CD4-positive, alpha-beta T cell (primary cell): ENCODE results near the gene SAMD4A. TPM values are rescaled to one million over a fixed set of nuclear protein-coding genes. Genes with fewer than 3 reads are reported as not detected.

ENCODE experiments used
- ATAC-seq: fragments of 200-7000 bp; cut with Tn5 transposase; one replicate; pipeline ENCODE4 v1.10.0; 2022; ENCODE audit warnings: mild to moderate bottlenecking; ENCODE audit not compliant: poor library complexity
- CTCF ChIA-PET: fragments of 350-600 bp; sonication (Branson Sonifier 250); formaldehyde crosslinking; loops from one replicate; lab custom pipeline; 2021; ENCODE audit warnings: antibody characterized with exemption, inconsistent platforms; lab: Charles Lee
- POLR2A ChIA-PET: fragments of 350-600 bp; sonication (Branson Sonifier 250); formaldehyde crosslinking; loops from one replicate; lab custom pipeline; 2021; ENCODE audit warnings: antibody characterized with exemption, inconsistent platforms; lab: Charles Lee
- DNase-seq, 14 experiments: peaks; one replicate each; pipeline ENCODE4 v3.0.0-alpha.2; 2013 to 2020; ENCODE audit warnings: mixed read lengths in 2 of 14
- H3K27ac ChIP-seq, 2 donors: one replicate each; pipeline versions ENCODE4 v1.5.1 to v1.7.0; 2013; ENCODE audit warnings: low read length in 2 of 2, low read depth in 1 of 2, mild to moderate bottlenecking in 1 of 2
- H3K27me3 ChIP-seq, 2 experiments: 1 replicate in 1 of 2; 2 replicates in 1 of 2; pipeline versions ENCODE4 v1.6.1 to v1.7.0; 2013; ENCODE audit warnings: low read length in 2 of 2, control low read depth in 1 of 2, mild to moderate bottlenecking in 1 of 2, moderate library complexity in 1 of 2; ENCODE audit not compliant: insufficient read depth in 2 of 2, control insufficient read depth in 1 of 2
- H3K36me3 ChIP-seq: one replicate; pipeline ENCODE4 v1.6.1; 2013; ENCODE audit warnings: low read length, control low read depth; ENCODE audit not compliant: insufficient read depth
- H3K4me1 ChIP-seq: one replicate; pipeline ENCODE4 v1.6.1; 2013; ENCODE audit warnings: low read length, control low read depth; ENCODE audit not compliant: insufficient read depth
- H3K4me3 ChIP-seq: one replicate; pipeline ENCODE4 v1.5.1; 2013; ENCODE audit warnings: mild to moderate bottlenecking, low read length, moderate library complexity
- H3K9me3 ChIP-seq, 2 experiments: 1 replicate in 1 of 2; 2 replicates in 1 of 2; pipeline versions ENCODE4 v1.6.1 to v1.7.0; 2013; ENCODE audit warnings: low read length in 2 of 2, mild to moderate bottlenecking in 2 of 2, control low read depth in 1 of 2, moderate library complexity in 1 of 2; ENCODE audit not compliant: control insufficient read depth in 1 of 2, insufficient read depth in 1 of 2
- H3K27ac Mint-ChIP-seq: one replicate; pipeline ENCODE4 v1.8.0; 2020; ENCODE audit warnings: mixed read lengths
- H3K27me3 Mint-ChIP-seq: one replicate; pipeline ENCODE4 v1.8.0; 2021; ENCODE audit warnings: mixed read lengths
- H3K36me3 Mint-ChIP-seq: one replicate; pipeline ENCODE4 v1.8.0; 2021; ENCODE audit warnings: low read depth, mixed read lengths
- H3K4me1 Mint-ChIP-seq: one replicate; pipeline ENCODE4 v1.8.0; 2021; ENCODE audit warnings: low read depth, mixed read lengths
- H3K4me3 Mint-ChIP-seq: one replicate; pipeline ENCODE4 v1.8.0; 2020; ENCODE audit warnings: mild to moderate bottlenecking, mixed read lengths
- H3K9me3 Mint-ChIP-seq: one replicate; pipeline ENCODE4 v1.8.0; 2020; ENCODE audit warnings: mixed read lengths
- intact Hi-C, 2 experiments: fragments of 100-400 bp; cut with DNase I in 1 of 2; cut with micrococcal nuclease in 1 of 2; formaldehyde crosslinking; loops; one replicate each; pipeline versions ENCODE4 v1.15.1 to v1.9.0; 2023 to 2025; cut with DNase I, micrococcal nuclease
- total RNA-seq, 174 experiments: library from RNA in 2 of 174; stranded (reverse) in 2 of 174; gene quantifications; one replicate each; pipeline ENCODE4 v1.2.3 and lab custom pipeline; 2021 to 2026
- TF ChIP-seq, protein P1 (sequence below): fragments of 200-600 bp; IDR thresholded peaks from one replicate; pipeline ENCODE4 v1.8.0; 2022; ENCODE audit warnings: antibody characterized with exemption, mild to moderate bottlenecking

SAMD4A gene
- total RNA-seq, 2 experiments from 2014 or later: 1.9 to 2.3 TPM

DNA sequence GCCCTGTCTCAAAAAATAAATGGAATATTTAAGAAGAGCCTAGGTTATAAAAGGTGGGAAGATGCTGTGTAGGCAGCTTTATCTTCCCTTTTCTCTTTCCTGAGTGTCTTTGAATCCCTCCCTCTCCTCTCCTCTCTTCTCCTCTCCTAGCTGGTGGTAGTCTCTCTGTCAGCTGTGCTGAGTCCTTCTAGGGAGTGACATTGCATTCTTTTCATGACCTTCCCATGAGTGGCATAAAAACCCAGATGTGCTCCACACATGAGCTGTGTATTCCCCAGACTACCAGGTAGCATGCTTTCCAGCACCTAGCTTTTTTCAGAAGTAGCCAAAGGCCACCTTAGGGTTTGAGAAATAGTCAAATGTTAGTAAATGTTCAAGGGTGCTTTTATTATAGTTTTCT, 23.6 kb downstream of the SAMD4A start:
- ATAC-seq: no peak
- TF ChIP-seq, protein P1, sequence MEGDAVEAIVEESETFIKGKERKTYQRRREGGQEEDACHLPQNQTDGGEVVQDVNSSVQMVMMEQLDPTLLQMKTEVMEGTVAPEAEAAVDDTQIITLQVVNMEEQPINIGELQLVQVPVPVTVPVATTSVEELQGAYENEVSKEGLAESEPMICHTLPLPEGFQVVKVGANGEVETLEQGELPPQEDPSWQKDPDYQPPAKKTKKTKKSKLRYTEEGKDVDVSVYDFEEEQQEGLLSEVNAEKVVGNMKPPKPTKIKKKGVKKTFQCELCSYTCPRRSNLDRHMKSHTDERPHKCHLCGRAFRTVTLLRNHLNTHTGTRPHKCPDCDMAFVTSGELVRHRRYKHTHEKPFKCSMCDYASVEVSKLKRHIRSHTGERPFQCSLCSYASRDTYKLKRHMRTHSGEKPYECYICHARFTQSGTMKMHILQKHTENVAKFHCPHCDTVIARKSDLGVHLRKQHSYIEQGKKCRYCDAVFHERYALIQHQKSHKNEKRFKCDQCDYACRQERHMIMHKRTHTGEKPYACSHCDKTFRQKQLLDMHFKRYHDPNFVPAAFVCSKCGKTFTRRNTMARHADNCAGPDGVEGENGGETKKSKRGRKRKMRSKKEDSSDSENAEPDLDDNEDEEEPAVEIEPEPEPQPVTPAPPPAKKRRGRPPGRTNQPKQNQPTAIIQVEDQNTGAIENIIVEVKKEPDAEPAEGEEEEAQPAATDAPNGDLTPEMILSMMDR: no peak
- POLR2A ChIA-PET: no interaction called here
- Histone ChIP-seq H3K4me3 (no peak overlapping the region), H3K9me3 (no peaks in the 10 kb centered on the region), H3K4me1 (no peaks in the 10 kb centered on the region), H3K36me3 (no peaks in the 10 kb centered on the region), H3K27ac (no peak overlapping the region), H3K27me3 (no peaks in the 10 kb centered on the region)
- intact Hi-C loops: no loop called here
- H3K4me3 Mint-ChIP-seq: no peak overlapping the region
- H3K36me3 Mint-ChIP-seq: no peaks in the 10 kb centered on the region
- no peak overlapping the region for H3K27ac Mint-ChIP-seq
- CTCF ChIA-PET: interaction anchor here (1.1 kb wide), 1 partner anchor 26 kb away, joined by 3 read pairs; no protein-coding TSS in a partner anchor
- no peaks in the 10 kb centered on the region for H3K9me3 Mint-ChIP-seq
- DNase-seq: no peak
- H3K27me3 Mint-ChIP-seq: peaks cover 11% of the 10 kb centered on the region
- no peaks in the 10 kb centered on the region for H3K4me1 Mint-ChIP-seq

DNA sequence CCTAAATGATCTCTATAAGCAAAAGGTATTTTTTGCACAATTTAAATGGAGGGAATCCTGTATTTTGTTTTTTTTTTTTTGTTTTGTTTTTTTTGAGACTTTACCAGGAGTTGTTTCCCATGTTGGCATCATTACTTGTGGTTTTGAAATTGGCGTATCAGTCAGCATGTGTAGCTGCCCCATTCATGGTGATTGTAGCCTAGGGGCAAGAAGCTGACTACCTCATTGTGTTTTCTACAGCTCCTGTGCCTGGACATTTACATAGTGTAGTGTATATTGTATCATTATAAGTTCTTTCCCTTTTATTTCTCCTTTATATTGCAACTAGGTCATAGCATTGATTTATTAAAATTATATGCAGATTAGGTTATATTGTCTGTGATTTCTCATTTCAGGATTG, 24.5 kb downstream of the SAMD4A start:
- POLR2A ChIA-PET: no interaction called here
- no peak overlapping the region for H3K27ac Mint-ChIP-seq

DNA sequence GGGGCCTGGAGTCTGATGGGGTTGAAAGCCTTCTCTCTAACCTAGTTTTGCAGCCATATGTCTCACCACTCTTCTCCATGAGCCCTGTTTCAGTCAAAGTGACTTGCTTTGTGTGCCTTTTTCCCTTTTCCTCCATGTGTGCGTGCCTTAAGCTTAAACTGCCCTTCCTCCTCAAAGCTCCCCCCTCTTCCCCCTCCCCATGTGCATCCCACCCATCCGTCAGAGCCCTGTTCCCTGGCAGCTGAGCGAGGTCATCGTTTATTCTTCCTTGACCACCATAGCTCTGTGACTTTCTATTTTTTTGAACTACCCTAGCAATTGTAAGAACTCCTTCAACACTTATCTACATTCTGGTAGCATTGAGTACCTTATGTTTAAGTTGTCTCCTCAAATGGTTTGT, 24.9 kb downstream of the SAMD4A start:
- POLR2A ChIA-PET: no interaction called here
- H3K27ac Mint-ChIP-seq: no peak overlapping the region
- H3K27me3 ChIP-seq: no peaks in the 10 kb centered on the region
- intact Hi-C loops: no loop called here
- DNase-seq: no peak
- H3K36me3 Mint-ChIP-seq: no peaks in the 10 kb centered on the region
- H3K4me1 ChIP-seq: no peaks in the 10 kb centered on the region
- no peaks in the 10 kb centered on the region for H3K36me3 ChIP-seq
- H3K4me1 Mint-ChIP-seq: no peaks in the 10 kb centered on the region
- H3K9me3 ChIP-seq: no peaks in the 10 kb centered on the region
- CTCF ChIA-PET: no interaction called here
- no peak for ATAC-seq
- H3K4me3 ChIP-seq: no peak overlapping the region
- TF ChIP-seq, protein P1: no peak
- H3K9me3 Mint-ChIP-seq: no peaks in the 10 kb centered on the region
- peaks cover 16% of the 10 kb centered on the region for H3K27me3 Mint-ChIP-seq
- H3K4me3 Mint-ChIP-seq: no peak overlapping the region
- no peak overlapping the region for H3K27ac ChIP-seq

More for the DNA sequence above, 24.5 kb downstream of the SAMD4A start:
- H3K36me3 ChIP-seq: no peaks in the 10 kb centered on the region
- H3K27me3 ChIP-seq: no peaks in the 10 kb centered on the region
- H3K4me1 ChIP-seq: no peaks in the 10 kb centered on the region
- no peak overlapping the region for H3K27ac ChIP-seq
- ATAC-seq: no peak
- H3K27me3 Mint-ChIP-seq: peaks cover 16% of the 10 kb centered on the region
- TF ChIP-seq, protein P1: no peak
- DNase-seq: no peak
- no peaks in the 10 kb centered on the region for H3K4me1 Mint-ChIP-seq
- H3K36me3 Mint-ChIP-seq: no peaks in the 10 kb centered on the region
- intact Hi-C loops: no loop called here
- no peaks in the 10 kb centered on the region for H3K9me3 Mint-ChIP-seq
- CTCF ChIA-PET: interaction anchor here (1.1 kb wide), 1 partner anchor 27 kb away, joined by 3 read pairs; no protein-coding TSS in a partner anchor
- no peaks in the 10 kb centered on the region for H3K9me3 ChIP-seq
- H3K4me3 Mint-ChIP-seq: no peak overlapping the region
- H3K4me3 ChIP-seq: no peak overlapping the region
